GDM1 (cell line): ENCODE measurements around the gene TC2N.
"Not testable (repeated sequence)": the region's sequence is repeated elsewhere in the genome, so short reads cannot be mapped to it uniquely, and the experiment has no call there.

Source experiments
- DNase-seq: peaks from one replicate; lab custom pipeline; 2025; lab: John Stamatoyannopoulos, UW

Gene TC2N

DNA sequence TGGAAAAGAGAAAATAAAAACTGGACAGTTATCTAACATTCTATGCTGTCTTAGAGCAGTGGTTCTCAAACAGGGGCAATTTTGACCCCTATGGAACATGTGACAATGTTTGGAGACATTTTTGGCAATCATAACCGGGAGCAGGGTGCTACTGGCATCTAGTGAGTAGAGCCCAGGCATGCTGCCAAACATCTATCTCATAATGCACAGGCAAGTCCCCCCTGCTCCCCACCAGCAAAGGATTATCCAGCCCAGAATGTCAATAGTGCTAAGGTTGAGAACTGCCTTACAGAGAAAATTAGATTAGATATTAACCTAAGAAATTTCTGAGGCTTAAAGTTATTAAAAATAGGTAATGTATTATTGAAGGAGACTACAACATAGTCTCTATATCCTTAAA is 112.5 kb downstream of the TC2N start:
- no peak for DNase-seq

- no peak for DNase-seq
Measured at GRCh38 chr14:91754185-91754584, 113.2 kb downstream of the TC2N start.

DNA sequence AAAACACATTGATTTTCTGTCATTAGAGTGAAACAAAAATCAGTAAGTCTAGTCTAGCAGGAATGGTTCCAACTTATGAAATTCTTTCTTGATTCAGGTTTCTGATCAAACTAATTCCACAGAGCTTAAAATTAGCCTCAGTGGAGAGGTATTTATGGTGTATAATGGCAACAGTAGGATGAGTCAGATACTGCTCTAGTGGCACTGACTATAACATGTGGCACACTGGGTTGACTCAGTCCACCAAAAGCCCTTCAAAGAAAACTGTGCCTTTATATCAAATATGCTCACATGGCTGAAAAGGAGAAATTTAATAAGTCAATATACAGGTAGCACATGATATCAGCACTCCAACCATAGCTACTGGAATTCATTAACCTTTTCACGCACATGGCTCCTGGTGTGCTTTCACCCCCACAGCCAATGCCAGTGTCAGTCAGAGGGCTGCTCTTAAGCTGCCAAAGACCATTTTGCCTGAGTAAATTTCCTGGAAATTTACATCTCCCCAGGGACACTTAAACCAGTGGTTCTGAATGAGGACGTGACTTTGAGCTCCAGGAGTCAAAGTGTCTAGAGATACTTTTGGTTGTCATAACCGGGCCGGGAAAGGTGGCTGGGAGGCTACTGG is 113.7 kb downstream of the TC2N start:
- no peak for DNase-seq

GRCh38 chr14:91752961-91753360 is 114.4 kb downstream of the TC2N start:
- no peak for DNase-seq

DNA sequence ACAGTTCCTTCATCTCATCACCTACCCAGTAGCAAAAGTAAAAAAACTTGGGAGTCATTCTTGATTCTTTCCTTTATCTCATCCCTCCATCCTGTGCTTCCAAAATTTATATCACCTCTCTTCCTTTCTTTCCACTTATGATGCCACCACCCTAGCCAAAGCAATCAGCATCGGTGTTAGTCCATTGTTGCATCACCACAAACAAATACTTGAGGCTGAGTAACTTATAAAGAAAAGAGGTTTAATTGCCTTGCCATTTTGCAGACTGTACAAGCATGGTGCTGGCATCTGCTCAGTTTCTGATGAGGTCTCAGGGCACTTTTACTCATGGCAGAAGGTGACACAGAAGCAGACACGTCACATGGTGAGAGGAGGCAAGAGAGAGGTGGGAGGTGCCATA is 115.6 kb downstream of the TC2N start:
- DNase-seq = no peak

GRCh38 chr14:91750634-91751198 is 116.6 kb downstream of the TC2N start:
- DNase-seq = no peak

GRCh38 chr14:91749868-91750267 is 117.5 kb downstream of the TC2N start:
- no peak for DNase-seq

- no peak for DNase-seq
Measured at GRCh38 chr14:91748049-91748448, 119.3 kb downstream of the TC2N start.

GRCh38 chr14:91745344-91745743 is 122.0 kb downstream of the TC2N start:
- no peak for DNase-seq

- DNase-seq = no peak
Measured at GRCh38 chr14:91744068-91744480, 123.3 kb downstream of the TC2N start.

- DNase-seq = no peak
Measured at GRCh38 chr14:91743305-91743653, 124.1 kb downstream of the TC2N start.

DNA sequence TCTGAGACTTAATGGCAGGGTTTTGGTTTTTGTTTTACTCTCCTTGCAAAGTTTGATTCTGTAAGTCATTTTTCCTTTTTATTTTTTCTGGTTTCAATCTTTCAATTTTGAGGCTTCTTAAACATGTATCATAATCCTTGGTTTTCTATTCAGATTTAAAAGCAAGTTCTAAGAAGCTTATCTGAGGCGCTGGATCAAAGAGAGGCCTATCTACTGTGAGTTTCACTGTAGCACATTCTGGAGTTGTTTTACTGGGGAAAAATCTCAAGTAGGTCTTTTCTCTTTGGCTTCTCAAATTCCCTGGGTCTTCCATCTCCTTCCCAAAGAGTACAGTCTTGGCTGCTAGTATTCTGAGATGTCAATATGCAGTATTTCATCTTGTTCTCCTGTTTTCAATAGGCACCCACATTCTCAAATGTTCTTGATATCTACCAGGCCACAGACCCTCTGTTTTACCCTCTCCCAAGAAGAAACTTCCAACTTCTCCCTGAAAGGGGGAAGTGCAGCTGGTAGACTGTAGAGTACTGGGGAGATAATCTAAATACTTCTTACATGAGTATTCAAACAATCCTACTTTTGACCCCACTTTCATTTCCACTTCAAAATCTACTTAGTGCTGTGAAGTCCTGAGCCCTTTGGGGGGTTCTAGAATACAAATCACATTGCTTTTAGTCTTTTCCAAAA is 124.6 kb downstream of the TC2N start:
- no peak for DNase-seq

GRCh38 chr14:91739867-91740266 is 127.5 kb downstream of the TC2N start:
- DNase-seq = not testable (repeated sequence)

DNA sequence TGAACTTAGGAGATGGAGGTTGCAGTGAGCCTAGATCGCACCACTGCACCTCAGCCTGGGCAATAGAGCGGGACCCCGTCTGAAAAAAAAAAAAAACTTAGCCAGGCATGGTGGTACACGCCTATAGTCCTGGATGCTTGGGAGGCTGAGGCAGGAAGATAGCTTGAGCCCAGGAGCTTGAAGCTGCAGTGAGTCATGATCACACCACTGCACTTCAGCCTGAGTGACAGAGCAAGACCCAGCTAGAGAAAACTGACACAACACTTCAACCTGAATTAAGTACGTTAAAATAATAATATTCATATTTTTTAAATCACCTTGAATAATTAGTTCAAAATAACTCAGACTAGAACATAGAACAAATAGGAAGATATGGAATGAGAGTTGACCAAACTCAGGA is 129.7 kb downstream of the TC2N start:
- DNase-seq = no peak

DNA sequence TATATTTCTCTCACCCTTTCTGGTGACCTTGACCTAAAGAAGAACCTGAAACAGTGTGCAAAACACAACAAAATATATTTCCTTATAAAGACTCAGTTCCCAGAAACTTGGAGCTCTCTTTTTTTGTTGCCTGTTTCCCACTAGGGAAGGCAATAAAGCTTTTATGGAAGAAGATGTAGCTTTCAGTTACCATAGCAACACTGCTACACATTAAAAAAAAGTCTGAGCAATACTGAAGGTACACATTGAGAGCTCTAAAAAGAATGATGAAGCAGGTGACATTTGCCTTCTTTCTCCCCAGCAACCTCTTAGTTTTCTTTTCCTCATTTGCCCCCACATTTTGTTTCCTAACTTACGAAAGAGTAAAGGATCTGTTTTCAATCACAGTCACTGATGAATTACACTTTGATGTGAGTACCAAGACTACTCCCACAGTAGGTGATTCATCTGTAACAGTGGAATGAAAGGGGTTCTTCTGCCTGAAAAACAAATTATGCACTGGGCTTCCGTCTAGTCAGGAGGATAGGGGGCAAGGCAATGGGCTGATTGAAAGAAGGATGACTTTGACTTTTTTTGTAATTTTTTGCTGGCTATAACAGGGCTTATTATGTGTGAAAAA is 134.4 kb downstream of the TC2N start:
- DNase-seq = no peak

GRCh38 chr14:91732439-91732838 is 134.9 kb downstream of the TC2N start:
- no peak for DNase-seq

- DNase-seq = no peak
Measured at GRCh38 chr14:91731986-91732385, 135.3 kb downstream of the TC2N start, which contains the start of gene CATSPERB. Gene CATSPERB, minus strand, starts transcription at chr14:91732086. Its CDS starts 2,607 bp downstream, at chr14:91729479.

GRCh38 chr14:91731018-91731417 is 136.3 kb downstream of the TC2N start:
- no peak for DNase-seq

DNA sequence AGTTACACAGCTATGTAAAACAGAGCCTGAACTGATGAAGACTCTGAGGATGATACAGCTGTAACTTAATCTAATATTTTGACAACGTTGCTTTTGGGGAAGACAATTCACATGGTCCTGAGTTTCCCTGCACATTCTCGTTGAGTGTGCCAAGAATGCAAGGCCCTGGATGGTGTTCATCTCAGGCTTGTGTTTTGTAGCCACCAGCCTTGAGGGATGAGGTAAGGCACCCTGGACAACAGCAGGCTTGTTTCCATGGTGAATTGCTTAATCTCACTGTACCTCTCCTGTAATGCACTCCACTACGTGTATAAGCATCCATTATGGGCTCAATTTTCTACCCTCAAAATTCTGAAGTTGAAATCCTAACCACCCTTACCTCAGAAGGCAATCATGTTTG is 137.6 kb downstream of the TC2N start:
- no peak for DNase-seq
